Measurements from ENCODE around the gene HARS2. TPM values are rescaled to one million over a fixed set of nuclear protein-coding genes. Genes with fewer than 3 reads are reported as not detected.

HARS2 gene
- total RNA-seq, 1 experiment from 2014 or later = 20.5 TPM

DNA sequence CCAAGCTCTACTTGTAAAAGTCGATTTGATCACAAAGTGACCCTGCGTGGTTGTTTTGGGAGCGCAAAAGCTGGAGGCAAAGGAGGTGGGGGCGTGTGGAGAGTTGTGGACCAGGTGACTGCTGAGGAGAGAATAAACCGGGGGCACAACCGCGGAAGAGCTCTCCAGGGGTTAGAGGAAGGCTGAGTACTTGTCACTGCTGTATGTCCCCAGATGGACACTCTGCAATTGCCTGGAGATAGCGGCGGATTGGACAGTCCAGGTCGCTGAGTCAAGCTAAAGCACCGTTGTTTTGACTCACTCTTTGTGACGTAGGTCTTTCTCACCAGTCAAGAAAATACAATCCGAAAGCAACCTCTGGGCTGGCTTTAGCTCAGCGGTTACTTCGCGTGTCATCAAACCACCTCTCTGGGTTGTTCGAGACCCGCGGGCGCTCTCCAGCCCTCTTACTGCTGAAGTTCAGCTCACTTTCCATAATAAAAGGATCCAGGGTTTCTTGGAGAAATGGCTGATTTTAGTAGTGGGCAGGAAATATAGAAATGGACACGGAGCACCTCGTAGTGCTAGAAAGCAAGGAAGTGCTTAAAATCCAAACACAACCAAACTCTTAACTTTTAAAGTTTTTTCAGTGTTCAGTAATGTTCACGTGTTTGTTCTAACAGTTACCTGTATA is 34.7 kb downstream of the HARS2 start:
- Histone ChIP-seq H3K18ac (ENCODE audit: insufficient read length, low read depth, low read length) (no peak overlapping the region), H3K4me1 (ENCODE audit: insufficient read depth, low read length) (no peaks in the 10 kb centered on the region), H2BK5ac (ENCODE audit: insufficient read length, low read length) (no peak overlapping the region), H2BK12ac (ENCODE audit: insufficient read length, low read depth, low read length) (no peak overlapping the region), H4K8ac (replicated peaks; ENCODE audit: insufficient read length, low read depth, low read length) (no peak overlapping the region), H3K14ac (ENCODE audit: insufficient read depth, low read length) (no peak overlapping the region), H3K4me2 (ENCODE audit: insufficient read depth, insufficient read length, low read length) (peak overlapping the region; percentile 52), H3K23me2 (ENCODE audit: insufficient read length, low read depth, low read length, poor library complexity, severe bottlenecking) (no peaks in the 10 kb centered on the region), H3K79me1 (ENCODE audit: insufficient read depth, low read depth, low read length, poor library complexity, severe bottlenecking) (no peaks in the 10 kb centered on the region), H4K20me1 (ENCODE audit: control insufficient read depth, insufficient read depth, insufficient read length) (no peaks in the 10 kb centered on the region), H2AK5ac (ENCODE audit: insufficient read length, low read length) (no peak overlapping the region), H3K4ac (ENCODE audit: low read depth, low read length) (no peak overlapping the region), H3K27ac (ENCODE audit: insufficient read length, low read depth, low read length) (no peak overlapping the region), H3K79me2 (ENCODE audit: insufficient read depth, low read length) (no peaks in the 10 kb centered on the region), H2AFZ (ENCODE audit: low read length) (no peak overlapping the region), H2BK120ac (ENCODE audit: low read depth, low read length, poor library complexity, severe bottlenecking) (no peak overlapping the region), H2BK15ac (ENCODE audit: low read depth, low read length) (no peak overlapping the region), H3K27me3 (ENCODE audit: insufficient read depth, low read length) (no peaks in the 10 kb centered on the region), H3K23ac (ENCODE audit: insufficient read length, low read depth, low read length) (no peak overlapping the region), H3K9me3 (ENCODE audit: control insufficient read depth, low read depth, low read length) (no peaks in the 10 kb centered on the region), H4K5ac (ENCODE audit: insufficient read length, low read depth, low read length) (no peak overlapping the region), H3T11ph (ENCODE audit: low read length) (no peak overlapping the region), H3K56ac (ENCODE audit: insufficient read length, low read depth, low read length) (no peak overlapping the region), H2BK20ac (ENCODE audit: low read depth, low read length, poor library complexity, severe bottlenecking) (no peak overlapping the region), H3K9ac (ENCODE audit: extremely low read depth, insufficient read length, low read length) (no peak overlapping the region), H4K91ac (ENCODE audit: insufficient read length, low read depth, low read length) (no peak overlapping the region)
- H3K27ac Mint-ChIP-seq = no peak overlapping the region
- peak; percentile 88 for DNase-seq
- H3K4me3 Mint-ChIP-seq = peak overlapping the region; percentile 85 to 88
- H3K36me3 Mint-ChIP-seq (ENCODE audit: insufficient read depth in 1 of 3, low read depth in 3 of 3) = no peaks in the 10 kb centered on the region
- H3K27me3 Mint-ChIP-seq (ENCODE audit: low read depth) = peaks cover 14% of the 10 kb centered on the region
- TF ChIP-seq, protein P1, sequence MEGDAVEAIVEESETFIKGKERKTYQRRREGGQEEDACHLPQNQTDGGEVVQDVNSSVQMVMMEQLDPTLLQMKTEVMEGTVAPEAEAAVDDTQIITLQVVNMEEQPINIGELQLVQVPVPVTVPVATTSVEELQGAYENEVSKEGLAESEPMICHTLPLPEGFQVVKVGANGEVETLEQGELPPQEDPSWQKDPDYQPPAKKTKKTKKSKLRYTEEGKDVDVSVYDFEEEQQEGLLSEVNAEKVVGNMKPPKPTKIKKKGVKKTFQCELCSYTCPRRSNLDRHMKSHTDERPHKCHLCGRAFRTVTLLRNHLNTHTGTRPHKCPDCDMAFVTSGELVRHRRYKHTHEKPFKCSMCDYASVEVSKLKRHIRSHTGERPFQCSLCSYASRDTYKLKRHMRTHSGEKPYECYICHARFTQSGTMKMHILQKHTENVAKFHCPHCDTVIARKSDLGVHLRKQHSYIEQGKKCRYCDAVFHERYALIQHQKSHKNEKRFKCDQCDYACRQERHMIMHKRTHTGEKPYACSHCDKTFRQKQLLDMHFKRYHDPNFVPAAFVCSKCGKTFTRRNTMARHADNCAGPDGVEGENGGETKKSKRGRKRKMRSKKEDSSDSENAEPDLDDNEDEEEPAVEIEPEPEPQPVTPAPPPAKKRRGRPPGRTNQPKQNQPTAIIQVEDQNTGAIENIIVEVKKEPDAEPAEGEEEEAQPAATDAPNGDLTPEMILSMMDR (conservative IDR thresholded peaks at IDR 0.05) = no peak
- no peaks in the 10 kb centered on the region; a peak in 1 of 4 replicates for H3K4me1 Mint-ChIP-seq
- no CpG with 5 or more reads among the region's 23 CpGs for WGBS (ENCODE audit: extremely low coverage, insufficient read length, low lambda C conversion rate)
- no peaks in the 10 kb centered on the region; a peak in 1 of 5 replicates for H3K9me3 Mint-ChIP-seq

All from H9 (cell line).